Measurements from ENCODE around the gene GRB10. TPM values are rescaled to one million over a fixed set of nuclear protein-coding genes. Genes with fewer than 3 reads are reported as not detected.

The GRB10 gene
- polyA plus RNA-seq, 3 donors = 1.3 to 3.1 (median 1.5) TPM

DNA sequence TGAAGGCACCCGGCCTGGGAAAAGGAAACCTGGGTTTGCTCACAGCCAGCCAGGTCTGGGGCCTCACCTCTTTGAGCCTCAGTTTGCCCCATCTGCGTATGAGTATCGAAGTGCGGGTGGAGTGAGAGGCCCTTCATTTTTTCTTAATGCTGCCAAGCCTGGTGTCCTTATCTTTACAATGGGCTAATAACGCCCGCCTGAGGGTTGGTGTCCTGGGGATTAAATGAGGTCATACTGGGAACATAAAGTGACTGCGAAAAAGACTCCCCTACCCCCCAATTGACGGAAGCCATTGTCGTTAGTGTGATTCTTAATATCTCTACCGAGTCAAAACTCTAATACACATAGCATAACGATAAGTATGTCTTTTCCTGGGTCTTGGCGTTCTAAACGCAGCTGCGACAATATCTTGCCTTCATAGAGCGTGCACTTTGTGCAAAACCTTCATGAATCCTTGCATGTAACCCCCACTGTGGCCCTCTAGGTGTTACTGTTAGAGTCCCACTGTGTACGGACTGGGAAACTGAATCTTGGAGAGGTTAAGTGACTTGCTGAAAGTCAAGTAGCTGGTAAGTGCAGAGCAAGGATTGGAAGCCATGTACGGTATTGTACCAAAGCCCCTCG is 11.4 kb upstream of the GRB10 start:
- no peak for TF ChIP-seq CTCF (IDR thresholded peaks at IDR 0.05)
- no peak for DNase-seq
- Histone ChIP-seq H3K4me1 (ENCODE audit: control insufficient read depth in 1 of 2, insufficient read depth in 2 of 2, low read length in 2 of 2) (peaks cover 14 to 16% of the 10 kb centered on the region in 2 donors), H3K36me3 (replicated peaks in 1 of 2; ENCODE audit: control insufficient read depth in 1 of 2, insufficient read depth in 2 of 2, low read length in 2 of 2) (no peaks in the 10 kb centered on the region), H3K9ac (ENCODE audit: insufficient read depth, low read length, poor library complexity, severe bottlenecking) (no peak overlapping the region), H3K27ac (ENCODE audit: low read depth in 1 of 2, low read length in 2 of 2) (no peak overlapping the region), H3K4me3 (replicated peaks in 1 of 3; ENCODE audit: low read depth in 2 of 3, low read length in 3 of 3) (peak overlapping the region; percentile 10 to 67 (median 31)), H4K20me1 (ENCODE audit: insufficient read depth, low read length) (peaks cover 7% of the 10 kb centered on the region), H3K4me2 (replicated peaks; ENCODE audit: extremely low read depth, low read length, poor library complexity, severe bottlenecking) (peak overlapping the region; percentile 66), H3K27me3 (ENCODE audit: control insufficient read depth in 2 of 2, insufficient read depth in 2 of 2, low read length in 2 of 2) (peaks cover 18 to 36% of the 10 kb centered on the region in 2 donors), H3K79me2 (ENCODE audit: insufficient read depth, low read length) (peaks cover 11% of the 10 kb centered on the region), H2AFZ (ENCODE audit: insufficient read depth, low read depth, low read length, poor library complexity, severe bottlenecking) (peak overlapping the region; percentile 55), H3K9me3 (replicated peaks in 1 of 2; ENCODE audit: control insufficient read depth in 1 of 2, insufficient read depth in 1 of 2, low read length in 2 of 2) (no peaks in the 10 kb centered on the region)
- intact Hi-C loops (cut with micrococcal nuclease) = no loop called here
- Mint-ChIP-seq H3K4me1 (peaks cover 15% of the 10 kb centered on the region), H3K4me3 (peak overlapping the region; percentile 67 to 75), H3K36me3 (no peaks in the 10 kb centered on the region), H3K27ac (no peak overlapping the region), H3K27me3 (ENCODE audit: low read depth in 3 of 3) (peaks cover 20 to 33% (median 23%) of the 10 kb centered on the region in 3 donors), H3K9me3 (peaks cover 0 to 6% (median 3%) of the 10 kb centered on the region in 7 donors)
- 82% methylated on average over 12 of the region's 18 CpGs for WGBS (ENCODE audit: insufficient coverage)

- peaks cover 15% of the 10 kb centered on the region for H3K4me1 Mint-ChIP-seq
- Histone ChIP-seq H3K9ac (ENCODE audit: insufficient read depth, low read length, poor library complexity, severe bottlenecking) (no peak overlapping the region), H3K4me2 (replicated peaks; ENCODE audit: extremely low read depth, low read length, poor library complexity, severe bottlenecking) (peak overlapping the region; percentile 86), H3K9me3 (replicated peaks in 1 of 2; ENCODE audit: control insufficient read depth in 1 of 2, insufficient read depth in 1 of 2, low read length in 2 of 2) (peaks cover 5% of the 10 kb centered on the region in 2 donors), H3K79me2 (ENCODE audit: insufficient read depth, low read length) (peaks cover 14% of the 10 kb centered on the region), H3K27me3 (ENCODE audit: control insufficient read depth in 2 of 2, insufficient read depth in 2 of 2, low read length in 2 of 2) (peaks cover 18 to 36% of the 10 kb centered on the region in 2 donors), H2AFZ (ENCODE audit: insufficient read depth, low read depth, low read length, poor library complexity, severe bottlenecking) (peak overlapping the region; percentile 55), H4K20me1 (ENCODE audit: insufficient read depth, low read length) (peaks cover 7% of the 10 kb centered on the region), H3K4me1 (ENCODE audit: control insufficient read depth in 1 of 2, insufficient read depth in 2 of 2, low read length in 2 of 2) (peaks cover 14 to 16% of the 10 kb centered on the region in 2 donors), H3K36me3 (replicated peaks in 1 of 2; ENCODE audit: control insufficient read depth in 1 of 2, insufficient read depth in 2 of 2, low read length in 2 of 2) (no peaks in the 10 kb centered on the region), H3K27ac (ENCODE audit: low read depth in 1 of 2, low read length in 2 of 2) (no peak overlapping the region), H3K4me3 (replicated peaks in 1 of 3; ENCODE audit: low read depth in 2 of 3, low read length in 3 of 3) (peak overlapping the region; percentile 31 to 75 (median 59))
- no peak overlapping the region for H3K27ac Mint-ChIP-seq
- H3K9me3 Mint-ChIP-seq = peaks cover 2 to 10% (median 10%) of the 10 kb centered on the region in 7 donors
- H3K27me3 Mint-ChIP-seq (ENCODE audit: low read depth in 3 of 3) = peaks cover 20 to 33% (median 23%) of the 10 kb centered on the region in 3 donors
- WGBS (ENCODE audit: insufficient coverage) = under 1% methylated on average over 90 of the region's 113 CpGs
- H3K4me3 Mint-ChIP-seq = peak overlapping the region; percentile 67 to 75
- peak; percentile 9 to 20 (median 14) for DNase-seq
- intact Hi-C loops (cut with micrococcal nuclease) = no loop called here
- no peak for TF ChIP-seq CTCF (IDR thresholded peaks at IDR 0.05)
- peaks cover 0 to 2% of the 10 kb centered on the region in 2 donors for H3K36me3 Mint-ChIP-seq
Measured at GRCh38 chr7:50793120-50793946, 10.6 kb upstream of the GRB10 start.

All from CD14-positive monocyte (primary cell).